TTC549 (cell line): ENCODE measurements around the gene ETV5.

Experiments
- FAIRE-seq: peaks from 2 replicates; lab custom pipeline; 2012; peaks lifted over from hg19 to GRCh38; lab: Jason Lieb, UNC

The ETV5 gene

DNA sequence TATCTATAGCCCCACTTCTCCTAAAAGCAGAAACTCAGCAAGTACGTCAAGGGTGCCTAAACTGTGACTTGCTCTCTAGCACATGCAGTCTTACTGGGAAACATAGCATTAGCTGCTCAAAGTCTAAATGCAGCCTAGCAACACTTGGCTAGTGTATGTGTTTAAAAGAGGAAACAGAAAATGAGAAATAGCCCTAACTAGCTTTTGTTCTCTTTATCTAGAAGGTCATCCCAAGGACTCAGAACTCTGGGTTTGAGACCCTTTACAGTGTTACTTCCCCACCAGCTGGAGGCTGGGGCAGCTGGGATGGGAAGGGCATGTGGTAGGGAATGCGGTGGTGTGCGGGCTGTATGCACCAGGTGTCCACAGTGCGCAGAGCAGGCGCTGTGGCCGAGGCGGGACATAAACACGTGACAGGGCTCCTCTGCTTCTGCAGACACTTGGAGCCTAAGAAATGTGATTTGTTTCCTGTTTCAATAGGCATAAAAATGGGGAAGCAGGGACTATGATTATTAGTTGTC, 13.3 kb downstream of the ETV5 start:
- no peak for FAIRE-seq

DNA sequence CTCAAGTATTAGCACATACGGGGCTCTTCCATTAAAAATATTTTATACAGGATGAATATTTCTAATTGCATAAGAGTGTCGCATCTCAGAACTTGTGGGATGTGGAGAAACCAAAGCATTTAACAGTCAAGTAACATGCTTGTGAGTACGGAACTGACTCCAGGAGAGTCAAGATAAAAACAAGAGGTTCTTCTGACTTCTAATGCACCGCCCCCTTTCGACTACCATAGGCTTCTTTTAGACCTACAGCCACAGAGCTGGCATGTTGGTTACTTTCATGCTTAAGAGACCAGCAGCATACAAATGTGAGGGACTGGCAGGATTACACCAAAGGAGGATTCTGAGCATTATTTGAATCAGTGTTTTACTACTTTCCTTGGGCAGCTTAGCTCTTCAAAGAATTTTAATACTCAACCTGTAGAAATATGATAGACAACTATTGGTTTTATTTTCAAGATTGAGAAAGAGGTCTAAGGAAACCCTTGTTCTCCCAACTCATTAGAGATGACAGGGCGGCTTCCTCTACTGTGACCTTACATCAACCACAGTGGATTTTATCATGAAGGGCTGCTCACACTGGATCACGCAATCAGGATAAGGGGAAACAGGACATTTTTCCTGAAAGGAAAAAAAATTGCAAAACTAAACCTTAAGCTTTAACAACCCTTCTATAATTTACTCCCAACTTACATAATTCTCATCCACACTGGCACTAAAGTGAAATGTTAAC, 14.0 kb downstream of the ETV5 start:
- no peak for FAIRE-seq

DNA sequence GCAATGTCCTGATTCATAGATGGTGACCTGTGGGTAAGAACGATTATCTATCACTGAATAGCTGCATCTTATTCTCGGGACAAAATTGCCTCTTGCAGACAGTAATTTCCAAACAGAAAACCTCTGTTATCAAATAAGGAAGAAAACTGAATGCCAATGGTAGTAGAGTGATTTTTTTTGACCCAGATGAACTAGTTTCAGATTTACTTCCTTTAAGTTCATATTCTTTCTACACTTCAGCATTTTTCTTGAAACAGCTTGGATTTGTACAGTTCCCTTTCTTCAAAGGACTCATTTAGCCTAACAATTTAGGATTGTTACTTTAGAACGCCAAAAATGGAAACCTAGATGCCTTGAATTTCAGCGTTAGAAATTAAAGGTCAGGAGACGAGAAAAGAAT, 14.6 kb downstream of the ETV5 start:
- no peak for FAIRE-seq

DNA sequence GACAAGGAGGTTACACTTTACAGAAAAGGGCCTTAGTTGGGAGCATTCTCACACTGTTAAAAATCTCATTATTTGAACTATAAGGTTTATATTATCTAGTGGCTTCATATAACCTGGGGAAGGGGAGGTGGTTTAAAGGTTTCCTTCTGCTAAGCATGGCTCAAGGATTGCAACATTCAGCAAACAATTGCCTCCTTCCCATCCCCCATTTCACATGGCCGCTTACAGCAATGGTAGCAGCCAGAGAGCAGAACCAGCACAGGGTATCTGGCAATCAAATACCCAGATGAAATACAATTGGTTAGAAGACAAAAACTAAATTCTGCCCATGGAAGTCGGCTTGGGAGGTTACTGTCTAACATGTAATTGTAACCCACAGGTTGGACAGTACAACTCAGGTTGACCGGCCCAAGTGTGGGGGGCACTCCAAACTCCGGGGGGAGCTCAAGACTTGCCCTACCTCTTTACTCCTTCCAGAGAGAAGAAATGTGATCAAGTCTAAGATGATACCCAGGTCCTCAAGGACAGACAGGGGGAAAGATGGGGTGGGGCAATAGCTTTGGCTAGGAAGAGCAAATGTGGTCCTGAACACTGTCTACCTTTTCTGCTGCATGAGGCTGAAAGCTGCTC, 15.5 kb downstream of the ETV5 start:
- no peak for FAIRE-seq

DNA sequence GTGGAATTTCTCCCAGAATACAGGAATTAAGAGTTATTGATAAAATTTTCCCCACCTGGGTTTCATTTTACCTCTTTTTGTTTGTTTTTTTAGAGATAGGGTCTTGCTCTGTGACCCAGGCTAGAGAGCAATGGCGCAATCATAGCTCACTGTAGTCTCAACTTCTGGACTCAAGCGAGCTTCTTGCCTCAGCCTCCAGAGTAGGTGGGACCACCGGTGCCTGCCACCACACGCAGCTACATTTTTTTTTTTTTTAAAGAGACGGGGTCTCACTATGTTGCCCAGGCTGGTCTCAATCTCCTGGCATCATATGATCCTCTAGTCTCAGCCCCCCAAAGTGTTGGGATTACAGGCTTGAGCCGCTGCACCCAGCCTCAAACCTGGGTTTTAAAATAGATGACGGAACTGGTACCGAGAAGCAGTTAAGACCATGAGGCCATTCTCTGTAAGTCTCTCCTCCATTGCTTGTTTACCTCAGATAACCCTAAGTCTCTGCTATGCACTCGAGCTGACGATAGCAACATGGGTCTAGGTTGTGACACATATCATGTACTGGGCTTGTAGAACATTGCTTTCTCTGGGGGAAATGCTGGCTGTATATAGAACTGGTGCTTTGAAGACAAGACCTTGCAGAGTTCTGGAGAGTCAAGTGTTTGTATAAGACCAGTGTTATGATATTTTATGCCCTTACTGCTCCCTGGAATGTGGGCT, 16.4 kb downstream of the ETV5 start:
- FAIRE-seq: no peak

DNA sequence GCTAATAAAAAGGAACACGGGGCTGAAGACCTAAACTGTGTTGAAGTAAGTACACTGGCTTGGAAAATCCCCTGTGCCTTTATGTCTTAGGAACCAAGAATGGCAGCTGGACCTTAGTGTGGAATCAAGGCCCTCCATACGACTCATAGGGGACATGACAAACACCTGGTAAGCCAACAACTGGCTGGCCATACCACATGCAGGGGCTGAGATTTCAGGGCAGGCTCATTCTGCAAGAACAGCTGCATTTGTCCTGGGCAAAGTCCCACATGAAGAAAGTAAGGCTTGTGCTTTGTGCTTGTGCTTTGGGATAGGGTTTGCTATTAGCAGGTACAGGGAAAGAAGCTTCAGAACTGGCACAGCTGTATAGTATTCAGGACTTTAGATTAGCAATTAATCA, 18.0 kb downstream of the ETV5 start:
- no peak for FAIRE-seq

DNA sequence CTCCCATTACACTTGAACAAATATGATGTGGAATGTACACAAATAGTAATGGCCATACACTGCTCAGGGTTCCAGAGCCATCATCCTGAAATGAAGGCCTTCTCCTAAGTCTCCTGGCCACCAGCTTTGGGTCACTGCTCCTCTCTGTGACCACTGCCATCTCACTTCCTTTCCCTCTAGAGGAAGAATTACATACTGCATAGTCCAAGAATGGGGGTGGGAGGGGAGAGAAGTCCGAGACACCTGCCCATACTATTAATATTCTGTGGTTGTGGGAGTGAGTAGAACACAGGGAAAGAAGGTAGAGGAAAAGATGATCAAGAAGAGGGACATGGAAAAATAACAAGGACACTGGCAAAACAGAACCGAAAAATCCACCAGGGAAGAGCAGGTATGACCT, 20.6 kb downstream of the ETV5 start:
- no peak for FAIRE-seq

DNA sequence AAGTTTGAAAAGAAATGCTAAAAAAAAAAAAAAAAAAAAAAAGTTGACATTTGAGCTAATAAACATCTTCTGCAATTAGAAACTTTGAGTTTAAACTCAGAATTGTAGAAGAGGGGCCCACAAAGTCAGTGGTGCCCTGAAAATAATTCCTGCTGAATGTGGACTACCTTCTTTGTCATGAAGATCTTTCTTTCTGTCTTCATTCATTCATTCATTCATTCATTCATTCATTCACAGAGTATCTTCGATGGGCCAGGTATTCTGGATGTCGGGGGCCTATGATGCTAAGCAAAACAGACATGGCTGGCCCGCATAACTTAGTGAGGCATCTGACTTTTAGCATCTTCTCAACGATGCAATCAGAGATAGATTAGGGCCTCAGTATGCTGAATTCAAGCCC, 24.6 kb downstream of the ETV5 start:
- FAIRE-seq: no peak

DNA sequence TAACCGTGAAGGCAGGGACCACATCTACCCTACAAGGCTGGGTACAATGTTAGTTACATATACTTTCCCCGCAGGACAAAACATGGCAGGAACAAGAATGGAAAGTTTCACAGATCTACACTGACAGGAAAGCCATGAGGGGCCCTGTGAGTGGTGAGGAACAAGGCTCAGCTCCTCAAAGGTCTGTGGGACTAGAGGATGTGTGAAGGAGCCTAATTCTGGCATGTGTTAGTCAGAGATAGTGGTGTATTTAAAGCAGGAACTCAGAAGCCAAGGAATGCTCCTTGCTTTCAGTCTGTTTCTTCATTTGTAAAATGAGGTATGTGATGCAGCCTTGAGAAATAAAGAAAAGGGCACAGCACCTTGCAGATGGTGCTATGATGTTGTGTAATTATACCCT, 25.1 kb downstream of the ETV5 start:
- no peak for FAIRE-seq

DNA sequence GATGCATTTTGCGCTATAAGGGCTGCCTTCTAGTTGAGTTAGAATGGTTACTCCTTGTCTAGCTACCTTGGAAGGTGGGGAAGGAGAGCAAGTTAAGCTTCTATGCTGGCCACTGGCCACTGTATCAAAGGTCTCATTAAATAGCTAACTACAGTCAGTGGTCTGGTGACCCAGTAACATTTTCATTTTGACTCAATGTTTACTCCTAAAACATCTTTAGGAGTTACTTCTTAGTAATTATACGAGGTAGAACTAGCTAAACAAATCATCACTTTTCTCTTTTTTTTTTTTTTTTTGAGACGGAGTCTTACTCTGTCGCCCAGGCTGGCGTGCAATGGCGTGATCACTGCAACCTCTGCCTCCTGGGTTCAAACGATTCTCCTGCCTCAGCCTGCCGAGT, 26.7 kb downstream of the ETV5 start:
- no peak for FAIRE-seq

DNA sequence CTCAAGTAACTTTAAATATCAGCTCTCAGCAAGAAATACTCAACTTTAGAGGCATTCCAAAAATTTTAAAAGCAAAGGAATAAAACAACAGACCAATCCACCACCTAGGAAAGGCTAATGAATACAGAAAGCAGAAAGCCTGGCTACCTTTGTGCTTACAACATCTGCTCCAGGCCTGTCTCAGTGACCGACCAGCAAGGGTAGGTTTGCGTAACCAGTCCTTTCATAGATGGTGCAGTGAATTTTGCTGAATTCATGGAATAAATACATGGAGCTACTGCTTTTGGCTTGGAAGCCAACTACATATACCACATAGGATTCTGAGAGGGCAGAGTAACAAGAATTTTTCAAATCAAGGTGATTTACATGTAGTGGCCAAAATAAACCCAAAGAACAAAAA, 27.2 kb downstream of the ETV5 start:
- no peak for FAIRE-seq

DNA sequence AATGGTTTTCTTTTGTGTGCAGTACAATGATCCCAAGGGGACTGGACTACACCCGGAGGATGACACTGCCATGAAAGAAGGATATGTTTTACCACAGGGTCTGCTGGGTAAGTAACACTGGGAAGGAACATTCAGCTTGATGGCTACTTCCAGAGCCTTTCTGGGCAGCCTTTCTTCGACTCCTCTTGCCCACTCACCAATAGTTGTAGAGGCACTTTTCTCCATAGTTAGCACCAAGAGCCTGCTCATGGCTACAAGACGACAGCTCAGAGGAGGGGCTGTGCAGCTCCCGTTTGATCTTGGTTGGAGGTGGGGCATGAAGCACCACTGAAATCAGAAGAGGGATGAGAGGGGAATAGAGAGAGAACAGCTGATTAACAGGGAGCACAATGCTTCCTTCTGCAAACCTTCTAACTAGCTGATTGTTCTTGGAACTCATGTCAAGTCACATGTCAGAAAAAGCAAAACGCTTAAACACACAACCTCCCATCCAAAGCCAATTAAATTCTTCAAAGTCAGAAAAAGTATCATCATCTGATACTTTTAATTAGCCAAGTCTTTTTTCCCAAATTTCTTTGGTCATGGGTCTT, 27.9 kb downstream of the ETV5 start:
- FAIRE-seq: no peak

DNA sequence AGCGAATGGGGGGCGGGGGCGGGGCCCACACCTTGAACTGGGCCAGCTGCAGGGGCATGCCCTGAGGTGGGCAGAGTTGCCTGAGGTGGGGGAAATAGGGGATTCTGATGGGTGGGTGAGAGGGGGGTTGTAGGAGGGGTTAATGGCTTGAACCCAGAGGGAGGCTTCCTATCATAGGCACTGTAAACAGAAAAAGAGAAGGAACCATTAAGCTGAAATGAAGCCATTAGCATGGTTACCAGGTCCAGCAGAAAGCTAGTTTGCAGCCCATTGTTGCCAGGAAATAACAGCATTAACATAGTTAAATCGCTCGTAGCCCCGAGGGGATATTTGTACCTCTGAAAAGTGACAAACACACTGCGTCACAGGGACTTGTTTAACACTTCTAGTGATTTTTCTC, 29.0 kb downstream of the ETV5 start:
- no peak for FAIRE-seq

DNA sequence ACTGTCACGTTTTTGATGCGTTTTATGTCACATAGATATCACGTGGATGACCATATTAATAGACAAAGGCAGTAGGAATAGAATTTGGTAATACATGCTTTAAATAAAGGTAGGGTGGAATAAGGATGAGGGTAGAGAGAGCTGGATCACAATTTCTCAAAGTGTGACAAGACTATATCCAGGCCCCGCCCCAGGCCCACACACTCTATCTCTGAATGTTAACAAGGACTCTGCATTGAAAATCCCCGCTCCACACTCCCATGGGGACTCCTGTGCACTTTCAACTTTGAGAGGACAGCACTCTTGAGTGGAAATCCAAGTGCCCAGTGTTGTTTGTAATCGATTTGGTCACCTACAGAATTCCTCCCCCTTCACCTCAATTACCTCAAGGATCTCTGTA, 31.4 kb downstream of the ETV5 start:
- FAIRE-seq: no peak

DNA sequence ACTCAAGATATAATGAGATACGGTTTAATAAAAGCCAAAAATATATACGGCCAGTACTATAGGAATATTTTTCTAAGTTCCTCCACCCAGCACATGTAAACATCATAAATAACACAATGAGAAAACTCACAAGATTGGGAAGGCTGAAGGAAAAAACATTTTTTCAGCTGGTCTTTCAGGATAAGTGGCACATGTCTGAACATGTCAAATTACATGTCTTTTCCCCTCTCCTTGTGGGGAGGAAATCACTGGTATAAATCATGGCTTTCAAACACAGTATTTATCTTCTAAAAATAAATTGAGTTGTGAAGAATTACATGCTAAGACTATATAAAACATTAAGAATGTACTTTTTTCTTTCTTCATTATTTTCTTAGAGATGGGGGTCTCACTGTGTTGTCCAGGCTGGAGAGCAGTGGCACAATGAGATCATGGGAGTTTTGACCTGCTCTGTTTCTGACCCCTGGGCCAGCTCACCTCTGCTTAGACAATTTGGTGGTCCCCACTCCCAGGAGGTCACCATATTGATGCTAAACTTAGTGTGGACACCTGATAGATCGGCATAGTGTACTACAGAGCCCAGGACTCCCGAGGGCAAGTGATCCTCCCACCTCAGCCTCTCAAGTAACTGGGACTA, 32.8 kb downstream of the ETV5 start:
- FAIRE-seq: no peak

DNA sequence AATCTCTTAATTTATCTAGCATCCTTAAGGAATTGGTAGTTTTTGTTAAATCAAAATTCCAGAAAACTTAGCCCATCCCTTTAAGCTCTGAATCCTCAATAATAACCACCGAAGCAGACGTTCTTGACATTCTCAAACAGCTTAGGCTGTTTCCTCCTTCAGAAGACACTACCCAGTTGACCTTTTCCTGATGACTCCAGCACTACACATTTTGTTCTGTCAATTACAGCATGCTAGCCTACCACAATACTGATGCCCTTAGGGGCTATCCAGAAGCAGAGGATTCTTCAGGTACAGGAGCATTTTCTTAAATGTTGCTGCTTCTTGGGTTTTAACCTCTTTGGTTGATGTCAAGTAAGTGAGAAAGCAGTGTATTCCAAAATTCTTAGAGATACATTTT, 33.4 kb downstream of the ETV5 start:
- FAIRE-seq: no peak

DNA sequence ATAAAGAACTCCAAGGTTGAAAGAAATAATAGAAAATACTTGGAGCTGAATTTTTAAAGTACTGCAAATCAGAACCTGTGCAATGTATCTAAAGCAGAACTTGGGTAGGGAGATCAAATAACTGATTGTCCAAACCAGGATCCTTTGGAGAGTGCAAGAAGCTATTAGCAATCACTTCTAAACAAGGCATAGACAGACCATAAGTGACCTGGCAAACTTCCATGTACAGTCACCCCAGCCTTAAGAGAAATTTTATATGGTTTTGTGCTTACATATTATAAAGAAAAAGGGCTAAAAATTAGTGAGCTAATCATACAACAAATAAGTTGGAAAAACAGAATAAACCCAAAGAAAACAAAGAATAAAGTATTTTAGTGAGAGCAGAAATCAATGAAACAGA, 35.2 kb downstream of the ETV5 start:
- FAIRE-seq: no peak

DNA sequence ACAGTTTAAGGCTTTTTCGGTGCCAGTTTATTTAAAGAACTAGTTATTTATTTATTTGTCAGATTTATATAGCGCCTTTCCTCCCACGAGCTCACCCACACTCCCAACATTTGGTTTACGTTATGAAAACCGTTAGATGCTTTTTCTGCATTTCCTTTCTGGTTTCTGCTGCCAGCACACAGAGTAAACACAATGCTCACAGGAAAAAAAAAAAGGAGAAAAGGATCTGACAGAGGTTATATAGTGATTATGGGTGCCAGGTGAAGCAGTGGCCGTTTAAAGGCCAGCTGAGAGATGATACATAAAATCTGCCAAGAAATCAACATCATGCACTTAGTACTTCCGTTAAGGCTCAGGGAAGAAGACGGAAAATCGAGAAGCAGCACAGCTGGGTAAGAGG, 37.9 kb downstream of the ETV5 start:
- FAIRE-seq: no peak

DNA sequence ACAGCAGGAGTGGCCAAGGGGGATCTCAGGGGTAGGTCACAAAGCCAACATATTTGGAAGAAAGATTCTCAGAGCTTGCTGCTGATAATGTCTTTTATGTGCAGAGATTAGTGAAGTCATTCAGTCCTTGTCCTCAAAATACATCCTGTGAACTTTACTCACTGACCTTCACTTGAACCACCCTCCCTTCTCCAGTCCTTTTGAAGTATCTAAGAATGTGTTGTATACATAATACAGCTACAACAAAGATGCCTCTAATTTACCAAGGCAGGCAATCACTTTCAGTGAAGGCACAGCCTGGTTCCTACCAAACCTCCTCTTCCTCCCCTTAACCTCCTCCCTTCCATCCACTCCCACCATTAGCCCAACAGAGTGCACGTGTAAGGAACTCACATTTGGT, 38.3 kb downstream of the ETV5 start:
- no peak for FAIRE-seq

DNA sequence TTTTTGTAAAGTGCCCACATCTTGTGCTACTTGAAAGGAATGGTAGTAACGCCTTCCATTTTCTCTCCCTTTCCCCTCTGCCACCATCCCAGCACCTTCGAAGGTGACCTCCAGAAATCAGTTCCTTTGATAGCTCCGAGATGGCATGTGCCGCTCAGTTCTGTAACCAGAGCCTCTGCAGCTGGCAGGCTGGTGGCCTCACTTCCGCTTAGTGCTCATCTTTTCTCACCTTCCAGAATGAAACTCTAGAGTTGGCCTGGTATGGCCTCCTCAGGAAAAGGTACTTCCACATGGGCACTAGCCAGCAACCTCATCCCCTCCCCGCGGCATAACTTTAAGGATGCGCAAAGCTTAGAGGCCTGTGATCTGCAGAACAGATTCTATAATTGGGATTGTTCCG, 38.8 kb downstream of the ETV5 start:
- no peak for FAIRE-seq

DNA sequence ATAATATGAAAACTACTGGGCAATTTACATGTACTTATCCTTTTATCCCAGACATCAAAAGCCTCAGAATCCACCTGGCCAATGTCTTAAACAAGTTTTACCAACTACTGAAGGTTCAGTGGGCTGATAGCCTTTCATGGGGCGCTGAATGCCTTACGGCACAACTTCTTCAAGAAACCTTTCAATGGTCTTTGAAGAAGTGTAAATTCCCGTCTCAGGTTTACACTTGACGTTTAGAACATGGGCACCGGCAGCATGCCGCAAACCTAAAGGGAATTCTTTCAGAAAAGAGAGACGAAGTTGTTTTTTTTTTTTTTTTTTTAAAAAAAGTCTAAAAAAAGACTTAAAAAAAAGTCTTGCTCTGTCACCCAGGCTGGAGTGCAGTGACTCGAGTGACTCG, 39.7 kb downstream of the ETV5 start:
- no peak for FAIRE-seq

DNA sequence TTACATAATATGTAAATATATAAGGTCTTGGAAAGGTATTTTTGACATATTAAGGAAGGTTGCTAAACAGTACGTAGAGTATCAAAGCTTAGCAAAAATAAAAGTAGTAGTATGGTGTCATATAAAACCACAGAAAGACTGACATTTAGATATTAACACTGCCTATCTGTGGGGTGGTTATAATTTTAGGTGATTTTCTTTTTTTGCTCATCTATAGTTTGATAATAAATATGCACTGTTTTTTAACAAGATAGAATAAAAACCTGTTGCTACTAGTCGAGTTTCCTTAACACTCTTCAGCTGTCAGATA, 40.7 kb downstream of the ETV5 start:
- FAIRE-seq: no peak
